HT1080 (cell line): Measurements from ENCODE around the gene SRGAP3. TPM values are rescaled to one million over a fixed set of nuclear protein-coding genes. Genes with fewer than 3 reads are reported as not detected.

Source experiments
- DNase-seq: peaks from one replicate; pipeline ENCODE4 v3.0.0-alpha.2; 2015; ENCODE audit warnings: low read depth
- total RNA-seq: library from RNA; depleted of rRNA; stranded (reverse); fragments of >200 nt; shearing (Covaris generic); gene quantifications from 2 replicates; pipeline ENCODE4 v1.2.3, GENCODE V29; 2014

The SRGAP3 gene
- total RNA-seq, 1 experiment from 2014 or later = 0.69 TPM

DNA sequence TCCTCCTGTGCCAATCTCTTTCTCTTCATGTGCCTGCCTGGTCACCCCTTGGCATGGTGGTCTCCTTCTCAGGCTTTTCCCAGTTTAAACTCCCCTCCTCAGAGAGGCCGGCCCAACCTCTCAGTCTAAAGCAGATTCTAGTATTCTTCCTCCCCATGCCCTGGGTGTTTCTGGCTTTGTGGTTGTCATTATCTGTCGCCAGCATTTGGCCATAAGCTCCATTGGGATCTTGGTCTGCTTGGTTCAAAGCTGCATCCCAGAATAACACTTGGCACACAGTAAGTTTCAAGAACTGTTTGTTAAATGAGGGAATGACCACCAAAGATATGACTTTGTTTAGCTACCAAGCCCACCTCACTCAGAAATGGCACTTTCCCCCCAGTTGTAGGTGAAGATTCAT is 275.0 kb downstream of the SRGAP3 start:
- no peak for DNase-seq

DNA sequence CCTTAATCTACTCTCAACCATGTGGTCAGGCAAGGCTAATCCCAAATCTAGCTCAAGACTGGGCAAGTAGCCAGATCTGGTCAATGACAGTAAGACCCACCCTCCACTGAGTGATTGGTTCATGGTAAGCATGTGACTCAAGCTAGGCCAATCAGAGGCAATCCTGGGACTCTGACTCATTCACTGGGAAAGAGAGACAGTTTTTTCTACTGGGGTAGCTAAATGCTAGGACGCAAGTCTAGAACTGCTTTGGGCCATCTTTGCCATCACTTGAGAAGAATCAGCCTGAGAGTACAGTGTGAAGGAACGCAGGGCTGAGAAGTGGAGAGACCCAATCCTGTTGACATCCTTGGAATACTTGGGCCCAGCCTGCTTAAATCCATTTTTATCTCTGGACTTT is 276.8 kb downstream of the SRGAP3 start:
- DNase-seq = peak; percentile 52

DNA sequence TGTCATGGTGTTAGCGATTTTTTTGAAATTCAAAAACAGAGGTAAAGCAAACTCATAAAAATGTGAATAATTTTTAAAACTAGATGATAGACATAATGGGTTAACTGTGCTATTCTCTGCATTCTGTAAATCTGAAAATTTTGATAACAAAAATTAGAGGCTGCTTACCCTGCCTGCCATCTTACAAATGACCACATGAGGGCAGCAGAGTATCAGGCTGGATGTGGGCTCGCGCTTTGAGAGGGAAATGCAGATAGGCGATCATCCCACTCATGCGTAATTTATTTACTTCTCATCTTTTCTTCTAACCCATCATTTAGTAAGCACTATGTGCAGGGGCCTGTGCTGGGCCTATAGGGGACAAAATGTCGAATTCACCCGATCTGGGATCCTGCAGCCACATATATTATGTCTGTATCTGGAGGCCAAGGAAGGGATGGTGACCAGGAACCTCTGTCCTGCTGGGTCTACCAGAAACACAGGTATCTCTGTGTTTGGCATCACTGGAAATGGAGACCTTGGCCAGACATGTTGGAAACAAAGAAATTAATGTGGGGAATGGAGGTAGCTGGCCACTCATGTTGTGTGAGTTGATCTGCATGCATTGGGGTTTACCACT is 278.4 kb downstream of the SRGAP3 start:
- DNase-seq = peak; percentile 44

DNA sequence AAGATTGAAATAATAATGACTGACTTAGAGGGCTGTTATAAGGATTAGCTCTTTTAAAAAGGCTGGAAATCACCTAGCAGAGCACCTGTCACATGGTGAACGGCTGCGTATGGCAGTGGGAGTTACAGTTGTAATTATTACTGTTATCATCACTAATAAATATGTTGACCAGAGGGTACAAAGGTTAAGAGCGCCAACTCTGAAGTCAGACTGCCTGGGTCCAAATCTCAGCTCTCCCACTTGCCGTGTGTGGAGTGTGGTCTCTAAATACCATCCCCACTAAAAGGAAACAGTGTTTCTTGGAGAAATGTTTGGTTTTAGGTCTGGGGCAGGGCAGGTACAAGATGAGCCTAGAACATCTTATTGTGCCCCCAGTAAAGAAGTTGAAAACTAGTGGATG is 280.2 kb downstream of the SRGAP3 start:
- DNase-seq = no peak

DNA sequence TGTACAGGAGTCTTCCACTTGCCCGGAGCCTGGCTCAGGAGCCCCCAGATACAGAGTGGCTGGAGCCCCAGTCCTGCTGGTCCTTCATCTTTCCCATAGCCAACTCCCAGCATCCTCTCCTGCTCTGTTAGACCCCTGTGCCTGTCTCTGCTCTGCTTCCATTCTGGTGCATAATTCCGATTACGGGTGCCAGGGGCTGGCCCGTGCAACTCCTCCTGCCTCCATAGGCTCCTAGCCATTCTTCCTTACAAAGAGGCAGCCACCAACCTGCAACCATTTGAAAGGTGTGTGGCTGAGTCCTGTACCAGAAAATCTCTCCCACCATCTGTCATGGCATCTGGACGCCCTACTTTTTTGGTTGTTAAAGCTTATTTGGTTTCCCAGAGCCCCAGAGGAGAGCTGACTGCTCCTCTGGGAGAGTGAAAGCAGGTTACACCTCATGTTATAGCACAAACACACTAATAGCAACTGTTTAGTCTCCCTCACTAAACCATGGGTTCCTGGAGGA is 281.0 kb downstream of the SRGAP3 start:
- no peak for DNase-seq

DNA sequence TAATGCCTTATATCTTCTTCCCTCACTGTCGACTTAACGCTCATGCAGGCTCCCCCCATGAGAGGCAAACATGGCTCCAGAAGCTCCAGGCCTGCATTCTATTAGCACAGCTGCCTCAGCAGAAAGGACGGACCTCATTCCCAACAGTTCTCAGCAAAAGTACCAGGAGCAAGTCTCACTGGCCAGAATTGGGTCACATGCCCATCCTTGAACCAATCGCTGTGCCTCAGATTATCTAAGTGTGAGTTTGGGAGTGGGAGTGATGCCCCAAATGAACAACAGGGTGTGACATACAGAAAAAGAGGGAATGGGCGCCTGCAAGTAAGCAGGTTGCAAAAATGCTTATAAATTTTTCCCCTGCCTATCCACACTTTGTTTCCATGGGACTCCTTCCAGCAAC is 281.9 kb downstream of the SRGAP3 start:
- no peak for DNase-seq

DNA sequence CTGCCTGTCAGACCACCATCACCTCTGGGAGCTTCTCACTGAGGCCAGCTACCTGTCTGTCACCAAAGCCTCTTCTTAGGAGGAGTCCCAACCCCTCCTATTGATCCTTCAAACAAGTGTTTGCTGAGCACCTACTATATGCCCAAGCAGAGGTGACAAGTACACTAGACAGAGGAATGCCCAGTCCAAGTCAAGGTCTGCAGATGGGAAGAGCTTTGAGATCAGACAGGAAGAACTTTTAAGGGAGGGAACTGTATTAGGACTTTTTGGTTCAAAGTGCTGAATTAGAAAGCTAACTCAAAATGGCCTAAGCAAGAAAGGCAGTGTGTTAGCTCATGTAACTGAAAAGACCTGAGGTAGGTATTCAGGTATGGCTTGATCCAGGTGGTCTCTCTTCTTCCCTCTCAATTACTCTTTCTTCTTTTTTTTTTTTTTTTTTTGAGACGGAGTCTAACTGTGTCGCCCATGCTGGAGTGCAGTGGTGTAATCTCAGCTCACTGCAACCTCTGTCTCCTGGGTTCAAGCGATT is 282.6 kb downstream of the SRGAP3 start:
- no peak for DNase-seq

DNA sequence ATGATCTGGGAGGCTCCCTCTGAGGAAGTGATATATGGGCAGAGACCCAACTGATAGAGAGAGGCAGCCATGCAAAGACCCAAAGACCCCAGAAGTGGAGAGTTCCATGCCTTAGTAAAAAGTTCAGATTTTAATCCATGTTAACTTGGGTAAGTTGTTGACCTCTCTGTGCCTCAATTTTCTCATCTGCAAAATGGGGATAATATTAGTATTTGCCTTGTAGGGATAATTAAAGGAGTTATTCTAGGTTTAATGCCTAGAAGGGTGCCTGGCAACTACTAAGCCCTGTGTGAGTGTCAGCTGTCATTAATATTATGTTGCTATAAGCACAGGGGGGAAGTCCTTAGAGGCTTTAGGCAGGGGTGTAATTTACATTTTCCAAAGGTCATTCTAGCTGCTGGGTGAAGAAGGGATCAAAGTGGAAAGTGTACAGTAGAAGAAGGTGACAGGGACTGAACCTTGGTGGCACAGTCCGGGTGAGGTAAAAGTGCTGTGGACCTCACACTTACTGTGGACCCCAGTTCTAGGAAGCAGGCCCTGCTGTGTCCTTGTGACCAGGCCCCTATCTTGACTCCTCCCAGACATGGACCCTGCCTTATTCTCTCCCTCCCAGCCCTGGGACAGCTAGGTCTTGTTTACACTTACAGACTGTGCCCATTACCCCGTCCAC is 283.2 kb downstream of the SRGAP3 start:
- DNase-seq = no peak

DNA sequence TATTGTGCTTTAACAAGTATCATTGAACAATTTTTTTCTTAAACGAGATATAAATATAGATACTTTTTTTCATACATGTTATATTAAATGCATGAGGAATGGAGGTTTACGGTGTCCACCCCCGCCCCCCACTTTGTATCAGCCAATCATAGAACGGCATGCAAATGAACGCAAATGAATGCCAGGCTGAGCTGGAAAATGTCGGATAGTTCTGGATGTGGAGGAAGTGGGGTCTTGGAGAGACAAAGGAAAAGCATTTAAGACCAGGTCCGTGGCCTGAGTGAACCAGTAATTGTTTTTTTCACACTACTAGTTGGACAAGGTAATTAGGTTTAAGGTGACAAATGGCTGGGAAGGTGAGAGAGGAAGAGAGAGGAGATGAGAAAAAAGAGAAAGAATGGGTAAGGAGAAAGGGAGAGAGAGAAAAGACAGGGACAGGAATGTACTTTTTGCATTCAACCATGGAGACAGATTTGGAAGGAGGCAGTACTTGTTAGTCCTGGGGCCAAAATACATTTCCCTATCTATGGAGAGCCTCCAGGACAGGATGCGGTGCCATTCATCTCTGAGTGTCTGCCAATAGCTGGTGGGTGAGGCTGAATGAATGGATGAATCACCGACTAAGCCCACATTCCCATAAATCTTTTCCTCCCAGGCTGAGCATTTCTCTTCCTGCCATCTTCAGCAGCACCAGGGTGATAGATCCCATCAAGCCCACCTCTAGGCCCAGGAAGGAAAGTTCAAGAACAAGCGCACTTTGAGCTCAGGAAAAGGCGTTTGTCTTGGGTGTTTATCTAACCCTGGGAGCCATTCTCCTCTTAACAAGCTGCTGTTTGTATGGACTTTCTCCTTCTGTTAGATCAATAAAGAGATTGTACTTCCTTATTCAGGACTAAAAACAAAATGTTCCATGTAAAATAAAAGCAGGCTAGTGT is 284.7 kb downstream of the SRGAP3 start:
- peak; percentile 96 for DNase-seq

DNA sequence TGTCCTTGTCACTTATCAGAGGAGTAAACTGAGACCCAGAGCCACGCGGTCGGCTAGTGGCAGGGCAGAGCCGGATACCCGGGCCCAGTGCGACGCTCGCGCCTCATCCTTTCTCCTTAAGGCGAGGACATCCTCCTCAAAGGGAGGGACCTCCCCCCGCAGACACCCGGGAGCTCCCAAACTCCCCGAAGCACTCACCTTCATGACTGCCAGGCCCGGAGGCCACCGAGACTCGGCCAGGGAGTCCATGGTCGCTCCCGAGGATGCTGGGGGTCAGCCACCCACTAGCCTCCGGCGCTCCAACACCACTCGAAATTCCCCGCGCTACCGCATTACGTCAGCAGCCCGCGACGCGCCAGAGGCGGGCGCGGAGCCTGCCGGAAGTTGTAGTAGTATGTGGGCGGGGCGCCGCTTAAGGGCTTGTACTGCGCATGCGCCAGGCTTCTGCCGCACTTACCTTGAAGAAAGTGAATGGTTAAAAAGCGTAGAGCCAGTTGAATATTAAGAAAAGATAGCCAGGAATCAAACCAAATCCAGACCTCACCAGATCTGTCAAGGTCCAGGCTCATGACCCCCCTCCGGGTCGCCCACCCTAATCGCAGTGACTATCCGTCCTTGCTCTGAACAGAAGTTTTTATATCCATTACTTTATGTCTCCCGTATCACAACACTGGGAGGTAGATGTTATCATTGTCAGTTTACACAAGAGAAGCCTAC is 286.2 kb downstream of the SRGAP3 start, which contains the start of gene RAD18:
RAD18 (minus strand) TSS at position 336 of the 717 bp plus-strand sequence; CDS start at position 249, 87 bp downstream.
- DNase-seq = peak; percentile 90

DNA sequence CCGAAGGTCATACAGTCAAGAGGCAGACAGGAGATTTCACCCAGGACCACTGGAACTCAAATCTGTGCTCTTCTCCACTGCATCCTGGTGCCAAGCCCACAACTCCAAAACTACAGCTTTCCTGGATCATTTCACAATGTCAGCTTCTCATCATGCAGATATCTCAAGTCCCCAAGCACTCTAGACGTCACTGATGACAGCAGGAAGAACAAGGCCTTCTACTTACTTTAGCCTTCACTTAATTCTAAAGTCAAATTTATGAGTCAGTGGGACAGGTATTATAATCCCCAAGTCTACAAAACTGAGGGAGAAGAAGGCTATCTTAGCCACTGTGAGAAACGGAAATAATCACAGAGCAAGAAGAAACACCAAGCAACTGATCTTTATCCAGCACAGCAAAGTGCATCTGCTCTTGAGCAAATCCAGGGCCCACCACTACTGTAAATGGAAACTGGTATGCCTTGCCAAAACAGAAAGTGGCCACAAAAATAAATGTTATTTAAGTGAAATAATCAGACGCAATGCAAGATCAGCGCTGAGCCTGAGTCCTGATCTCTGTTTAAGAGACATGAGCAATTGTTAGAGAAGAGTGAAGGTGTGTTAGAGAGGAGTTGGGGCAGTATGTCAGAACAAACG is 287.1 kb downstream of the SRGAP3 start:
- peak; percentile 15 for DNase-seq

DNA sequence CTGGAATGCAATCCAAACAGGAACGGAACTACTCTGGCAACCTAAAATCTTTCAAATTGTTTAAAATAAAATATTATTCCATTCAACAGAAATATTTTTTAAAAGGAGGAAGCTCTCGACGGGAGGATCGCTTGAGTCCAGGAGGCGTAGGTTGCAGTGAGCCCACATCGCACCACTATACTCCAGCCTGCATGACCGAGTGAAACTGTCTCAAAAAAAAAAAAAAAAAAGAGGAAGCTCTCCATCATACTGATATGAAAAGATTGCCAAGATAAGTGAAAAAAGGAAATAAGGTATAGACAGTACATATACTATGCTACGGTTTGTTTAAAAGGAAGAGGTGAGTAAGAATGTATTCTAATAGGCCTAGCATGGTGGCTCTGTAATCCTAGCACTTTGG is 289.8 kb downstream of the SRGAP3 start:
- no peak for DNase-seq

DNA sequence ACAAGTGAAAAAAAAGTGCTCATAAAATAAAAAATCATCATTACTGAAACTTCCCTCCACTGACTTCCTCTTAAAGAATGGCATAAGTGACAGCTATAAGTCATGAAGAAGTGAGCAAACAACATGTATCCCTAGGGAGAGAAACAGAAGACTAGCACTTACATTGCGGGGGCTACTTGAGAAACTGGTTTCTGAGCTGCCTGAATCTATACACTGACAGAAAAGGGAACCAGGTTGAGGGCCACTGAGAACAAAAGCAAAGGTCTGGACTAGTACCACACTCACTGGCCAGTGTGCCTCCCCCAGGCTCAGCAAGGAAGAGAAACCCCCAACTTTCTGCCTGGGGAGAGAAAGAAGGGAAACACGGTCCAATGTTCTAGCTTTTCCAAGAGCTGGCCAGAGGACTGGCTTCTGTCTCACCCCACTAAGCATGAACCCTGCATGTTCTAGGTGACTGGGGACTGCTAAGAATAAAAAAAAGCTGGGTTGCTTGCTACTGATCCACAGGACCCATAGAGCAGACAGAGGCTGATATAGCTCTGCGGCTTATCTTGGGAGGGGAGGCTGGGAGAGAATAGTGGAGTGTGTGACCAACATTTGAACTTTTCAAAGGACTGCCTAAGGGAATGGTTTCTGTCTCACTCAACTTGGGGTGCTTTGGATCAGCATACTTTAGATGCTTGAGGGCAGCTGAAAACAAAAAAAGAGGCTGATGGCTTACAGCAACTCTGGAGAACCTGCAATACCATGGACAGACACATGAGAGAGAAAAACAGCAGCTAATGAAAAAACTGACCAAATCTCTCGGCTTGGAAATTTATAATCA is 294.3 kb downstream of the SRGAP3 start:
- no peak for DNase-seq

DNA sequence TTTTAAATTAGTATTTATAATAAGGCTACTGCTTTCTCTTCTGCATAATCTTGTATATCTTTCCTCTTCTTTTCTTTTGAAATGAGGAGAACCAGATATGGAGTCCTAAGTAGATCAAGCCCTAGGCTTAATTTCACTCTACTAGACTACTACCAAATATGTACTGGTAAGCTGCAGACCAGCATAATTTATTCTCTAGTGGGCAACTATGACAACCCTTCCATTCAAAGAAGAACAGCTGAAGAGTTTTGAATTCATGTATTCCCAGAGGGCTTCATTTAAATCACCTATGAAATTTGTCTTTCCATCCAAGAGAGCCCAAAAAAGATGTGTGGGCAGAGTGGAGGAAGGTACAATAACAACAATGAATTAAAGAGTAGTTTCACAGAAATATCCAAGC is 296.1 kb downstream of the SRGAP3 start:
- DNase-seq = no peak

DNA sequence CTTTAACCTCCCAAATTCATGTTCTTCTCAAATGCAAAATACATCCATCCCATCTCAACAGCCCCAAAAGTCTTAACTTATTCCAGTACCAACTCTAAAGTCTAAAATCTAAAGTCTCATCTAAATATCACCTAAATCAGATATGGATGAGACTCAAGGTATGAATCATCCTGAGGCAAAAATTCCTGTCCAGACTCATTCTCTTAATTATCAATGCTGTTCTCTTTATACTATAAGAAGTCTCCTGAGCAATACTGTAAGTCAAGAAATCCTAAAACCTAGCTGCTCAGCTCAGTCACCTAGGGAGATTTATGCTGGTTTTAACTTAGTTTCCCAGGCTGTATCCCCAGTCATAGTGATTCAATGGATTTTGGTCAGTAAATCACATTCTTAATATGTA is 297.3 kb downstream of the SRGAP3 start:
- no peak for DNase-seq

DNA sequence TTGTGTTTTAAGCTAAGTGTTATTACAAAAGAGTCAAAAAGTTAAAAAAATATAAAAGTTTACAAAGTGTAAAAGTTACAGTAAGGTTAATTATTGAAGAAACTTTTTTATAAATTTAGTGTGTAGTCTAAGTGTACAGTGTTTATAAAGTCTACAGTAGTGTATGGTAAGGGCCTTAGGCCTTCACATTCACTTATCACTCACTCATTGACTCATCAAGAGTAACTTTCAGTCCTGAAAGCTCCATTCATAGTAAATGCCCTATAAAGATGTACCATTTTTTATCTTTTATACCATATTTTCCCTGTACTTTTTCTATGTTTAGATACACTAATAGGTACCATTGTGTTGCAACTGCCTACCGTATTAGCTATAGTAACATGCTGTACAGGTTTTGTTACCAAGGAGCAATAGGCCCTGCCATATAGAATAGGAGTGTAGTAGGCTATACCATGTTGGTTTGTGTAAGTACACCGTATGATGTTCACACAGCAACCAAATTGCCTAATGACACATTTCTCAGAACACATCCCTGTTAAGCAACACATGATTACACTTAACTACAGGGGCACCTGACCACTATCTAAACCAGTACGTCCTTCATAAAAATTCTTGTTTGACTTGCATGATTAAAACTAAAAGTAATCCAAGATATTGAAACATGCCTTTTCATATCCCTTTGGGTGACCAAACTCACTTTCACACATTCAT is 303.4 kb downstream of the SRGAP3 start:
- DNase-seq = no peak

DNA sequence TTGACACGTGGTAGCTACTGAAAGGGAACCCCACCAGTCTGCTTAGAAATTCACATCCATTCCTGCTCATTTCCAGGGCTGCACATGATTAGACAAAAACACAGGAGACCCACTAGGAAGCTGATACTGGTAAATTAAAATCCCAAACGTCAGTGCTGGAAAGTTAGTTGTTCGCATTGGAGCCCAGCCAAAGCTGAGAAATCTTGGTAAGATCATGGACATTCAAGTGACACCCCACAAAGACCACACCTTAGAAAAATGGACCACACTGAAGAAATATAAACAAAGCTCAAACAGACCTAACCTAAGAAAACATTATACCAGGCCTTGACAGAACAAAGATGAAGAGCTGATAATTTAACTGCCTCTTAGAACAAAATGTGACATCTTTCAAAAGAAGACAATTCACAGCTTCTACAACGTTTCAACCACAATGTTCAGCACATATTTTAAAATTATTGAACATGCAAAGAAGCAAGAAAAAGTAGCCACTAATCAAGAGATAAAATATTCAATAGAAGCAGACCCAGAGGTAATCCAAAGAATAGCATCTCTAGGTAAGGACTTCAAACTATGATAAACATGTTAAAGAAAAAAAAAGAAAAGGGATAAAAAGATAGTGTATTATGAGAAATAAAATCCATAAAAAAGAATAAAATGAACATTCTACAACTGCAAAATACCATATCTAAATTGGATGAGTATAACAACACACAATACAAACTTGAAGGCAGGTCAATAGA is 306.5 kb downstream of the SRGAP3 start:
- no peak for DNase-seq

DNA sequence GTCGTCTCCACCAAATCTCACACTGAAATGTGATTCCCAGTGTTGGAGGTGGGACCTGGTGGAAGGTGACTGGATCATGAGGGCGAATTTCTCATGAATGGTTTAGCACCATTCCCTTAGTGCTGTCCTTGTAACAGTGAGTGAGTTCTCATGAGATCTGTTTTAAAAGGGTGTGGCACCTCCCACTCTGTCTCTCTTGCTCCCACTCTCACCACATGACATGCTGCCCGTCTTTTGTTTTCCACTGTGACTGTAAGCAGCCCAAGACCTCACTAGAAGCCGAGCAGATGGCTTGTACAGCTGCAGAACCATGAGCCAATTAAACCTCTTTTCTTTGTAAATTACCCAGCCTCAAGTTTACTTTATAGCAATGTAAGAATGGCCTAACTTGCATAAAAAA is 307.3 kb downstream of the SRGAP3 start:
- DNase-seq = no peak
